Measurements from ENCODE around the gene MRGPRE. TPM values are rescaled to one million over a fixed set of nuclear protein-coding genes. Genes with fewer than 3 reads are reported as not detected.

Gene MRGPRE
- polyA plus RNA-seq, 1 experiment = not detected

GRCh38 chr11:3199537-3200295 is 32.5 kb downstream of the MRGPRE start:
- H3K36me3 ChIP-seq (ENCODE audit: control insufficient read depth, insufficient read depth, low read length) = no peaks in the 10 kb centered on the region
- ChIA-PET POLR2A (no interaction called here), CTCF (no interaction called here)
- DNase-seq (ENCODE audit: low read depth) = no peak
- no peak for TF ChIP-seq CTCF (IDR thresholded peaks at IDR 0.05; ENCODE audit: insufficient read depth, low read depth, low read length)
- no peak overlapping the region for H3K4me3 ChIP-seq (ENCODE audit: low read depth, low read length)
- peaks cover 38% of the 10 kb centered on the region for H3K27me3 ChIP-seq (ENCODE audit: control insufficient read depth, insufficient read depth, low read length)

GRCh38 chr11:3198815-3199214 is 33.4 kb downstream of the MRGPRE start:
- no peaks in the 10 kb centered on the region for H3K36me3 ChIP-seq (ENCODE audit: control insufficient read depth, insufficient read depth, low read length)
- POLR2A ChIA-PET = no interaction called here
- CTCF ChIA-PET = interaction anchor here (0.8 kb wide), 1 partner anchor 10 kb away, joined by 3 read pairs; no protein-coding TSS in a partner anchor
- H3K27me3 ChIP-seq (ENCODE audit: control insufficient read depth, insufficient read depth, low read length) = peaks cover 34% of the 10 kb centered on the region
- DNase-seq (ENCODE audit: low read depth) = no peak
- no peak overlapping the region for H3K4me3 ChIP-seq (ENCODE audit: low read depth, low read length)
- no peak for TF ChIP-seq CTCF (IDR thresholded peaks at IDR 0.05; ENCODE audit: insufficient read depth, low read depth, low read length)

GRCh38 chr11:3197878-3198528 is 34.2 kb downstream of the MRGPRE start:
- DNase-seq (ENCODE audit: low read depth) = no peak

GRCh38 chr11:3197044-3197695 is 35.0 kb downstream of the MRGPRE start:
- no peak for DNase-seq (ENCODE audit: low read depth)
- no peaks in the 10 kb centered on the region for H3K36me3 ChIP-seq (ENCODE audit: control insufficient read depth, insufficient read depth, low read length)
- no peak overlapping the region for H3K4me3 ChIP-seq (ENCODE audit: low read depth, low read length)
- CTCF ChIA-PET = interaction anchor here (0.6 to 1.8 kb wide), 5 partner anchors 12 to 160 kb away, joined by 3 to 4 read pairs (median 3); no protein-coding TSS in a partner anchor
- peaks cover 20% of the 10 kb centered on the region for H3K27me3 ChIP-seq (ENCODE audit: control insufficient read depth, insufficient read depth, low read length)
- no peak for TF ChIP-seq CTCF (IDR thresholded peaks at IDR 0.05; ENCODE audit: insufficient read depth, low read depth, low read length)
- POLR2A ChIA-PET = interaction anchor here (0.7 kb wide), 1 partner anchor 810 kb away, joined by 3 read pairs; no protein-coding TSS in a partner anchor

More at GRCh38 chr11:3197878-3198528, 34.2 kb downstream of the MRGPRE start:
- Histone ChIP-seq H3K4me3 (ENCODE audit: low read depth, low read length) (no peak overlapping the region), H3K36me3 (ENCODE audit: control insufficient read depth, insufficient read depth, low read length) (no peaks in the 10 kb centered on the region), H3K27me3 (ENCODE audit: control insufficient read depth, insufficient read depth, low read length) (peaks cover 28% of the 10 kb centered on the region)
- ChIA-PET POLR2A (no interaction called here), CTCF (interaction anchor here (0.8 to 1.5 kb wide), 4 partner anchors 9 to 161 kb away, joined by 3 read pairs; no protein-coding TSS in a partner anchor)
- TF ChIP-seq CTCF (IDR thresholded peaks at IDR 0.05; ENCODE audit: insufficient read depth, low read depth, low read length) = no peak
